ENCODE data around the gene NFIA. TPM values are rescaled to one million over a fixed set of nuclear protein-coding genes. Genes with fewer than 3 reads are reported as not detected.

Gene NFIA
- total and polyA plus RNA-seq, 12 donors, result 11.2 to 117 (median 92.5) TPM

GRCh38 chr1:61361931-61362330 is 279.6 kb downstream of the NFIA start:
- H3K27ac ChIP-seq, result peak overlapping the region in 4 of 10 donors; percentile 1 to 51 (median 18)
- WGBS, 2 donors, result 93 to 96% methylated on average over 2 of the region's 2 CpGs
- H3K27me3 ChIP-seq, result no peaks in the 10 kb centered on the region
- H3K36me3 ChIP-seq, result peaks cover 0 to 40% (median 12%) of the 10 kb centered on the region in 9 donors
- intact Hi-C loops (cut with DNase I), result loop anchor here in 1 of 10 donors (1.0 kb wide), 1 partner anchor 34 kb away; no protein-coding TSS in a partner anchor
- H3K4me3 ChIP-seq, result no peak overlapping the region
- peaks cover 0 to 35% (median 18%) of the 10 kb centered on the region in 9 donors for H3K4me1 ChIP-seq
- no peaks in the 10 kb centered on the region for H3K9me3 ChIP-seq
- ATAC-seq, result no peak
- DNase-seq, result no peak
- TF ChIP-seq CTCF (IDR thresholded peaks at IDR 0.05), result no peak

- H3K4me3 ChIP-seq, result no peak overlapping the region
- H3K27me3 ChIP-seq, result no peaks in the 10 kb centered on the region
- DNase-seq (no peak), ATAC-seq (no peak)
- H3K27ac ChIP-seq, result peak overlapping the region in 4 of 10 donors; percentile 1 to 51 (median 18)
- 56 to 61% methylated on average over 2 of the region's 2 CpGs for WGBS, 2 donors
- H3K9me3 ChIP-seq, result no peaks in the 10 kb centered on the region
- H3K4me1 ChIP-seq, result peaks cover 0 to 31% (median 18%) of the 10 kb centered on the region in 9 donors
- intact Hi-C loops (cut with DNase I), result no loop called here
- peaks cover 0 to 40% (median 12%) of the 10 kb centered on the region in 9 donors for H3K36me3 ChIP-seq
- no peak for TF ChIP-seq CTCF (IDR thresholded peaks at IDR 0.05)
Observed at GRCh38 chr1:61362351-61362750, 280.0 kb downstream of the NFIA start.

GRCh38 chr1:61368366-61368765 is 286.0 kb downstream of the NFIA start:
- Histone ChIP-seq H3K4me1 (peaks cover 0 to 13% (median 5%) of the 10 kb centered on the region in 9 donors), H3K4me3 (no peak overlapping the region), H3K27me3 (no peaks in the 10 kb centered on the region), H3K36me3 (peaks cover 0 to 22% (median 0%) of the 10 kb centered on the region in 9 donors), H3K9me3 (no peaks in the 10 kb centered on the region), H3K27ac (peak overlapping the region in 4 of 10 donors; percentile 3 to 46 (median 31))
- DNase-seq (no peak), ATAC-seq (no peak)
- intact Hi-C loops (cut with DNase I), result no loop called here
- TF ChIP-seq CTCF (IDR thresholded peaks at IDR 0.05), result no peak
- WGBS, 2 donors, result 93 to 95% methylated on average over 2 of the region's 2 CpGs

GRCh38 chr1:61368876-61369275 is 286.5 kb downstream of the NFIA start:
- no peak for TF ChIP-seq CTCF (IDR thresholded peaks at IDR 0.05)
- Histone ChIP-seq H3K4me1 (peaks cover 0 to 15% (median 5%) of the 10 kb centered on the region in 9 donors), H3K27me3 (no peaks in the 10 kb centered on the region), H3K27ac (peak overlapping the region in 6 of 10 donors; percentile 3 to 59 (median 31)), H3K9me3 (no peaks in the 10 kb centered on the region), H3K36me3 (peaks cover 0 to 22% (median 2%) of the 10 kb centered on the region in 9 donors), H3K4me3 (peak overlapping the region in 2 of 10 donors; percentile 11 to 20)
- ATAC-seq (peak in 7 of 8 donors; percentile 46 to 93 (median 87)), DNase-seq (no peak)
- intact Hi-C loops (cut with DNase I), result no loop called here
- WGBS, 2 donors, result 48 to 64% methylated on average over 6 of the region's 6 CpGs
